Peyer's patch (tissue), 4 donors: ENCODE measurements around the gene NTN5. TPM values are rescaled to one million over a fixed set of nuclear protein-coding genes. Genes with fewer than 3 reads are reported as not detected.
A peak's percentile ranks its signal among the peaks of the same experiment; 100 is the strongest.

ENCODE experiments used
- DNase-seq, 3 donors: peaks; one replicate each; pipeline ENCODE4 v3.0.0-alpha.2; 2017 to 2019
- H3K27ac ChIP-seq, 4 donors: fragments of 200-600 bp; sonication (generic); one replicate each; pipeline ENCODE4 v1.5.1; 2016 to 2019
- H3K27me3 ChIP-seq, 2 donors: fragments of 200-600 bp; sonication (generic); one replicate each; pipeline ENCODE4 v1.5.1; 2019
- H3K36me3 ChIP-seq, 3 donors: fragments of 200-600 bp; sonication (generic); one replicate each; pipeline ENCODE4 v1.5.1; 2016 to 2019
- H3K4me1 ChIP-seq, 4 donors: fragments of 200-600 bp; sonication (generic); one replicate each; pipeline ENCODE4 v1.5.1; 2016 to 2019
- H3K4me3 ChIP-seq, 4 donors: fragments of 200-600 bp; sonication (generic); 1 replicate in 3 of 4; 2 replicates in 1 of 4; pipeline ENCODE4 v1.5.1; 2016 to 2019; ENCODE audit warnings: mild to moderate bottlenecking in 1 of 4
- H3K9me3 ChIP-seq, 4 donors: fragments of 200-600 bp; sonication (generic); one replicate each; pipeline ENCODE4 v1.5.1; 2016 to 2019; ENCODE audit warnings: mild to moderate bottlenecking in 1 of 4
- CTCF ChIP-seq, 6 experiments: fragments of 450-650 bp in 4 of 6; fragments of 200-600 bp in 2 of 6; sonication (generic) in 1 of 6; IDR thresholded peaks; one replicate each; pipeline ENCODE4 v1.5.1; 2017 to 2019; ENCODE audit warnings: antibody characterized with exemption in 6 of 6, mild to moderate bottlenecking in 3 of 6, moderate library complexity in 1 of 6
- POLR2A ChIP-seq, 2 donors: fragments of 450-650 bp; IDR thresholded peaks; one replicate each; pipeline ENCODE4 v1.5.1; 2017; ENCODE audit warnings: antibody characterized with exemption in 2 of 2, mild to moderate bottlenecking in 2 of 2, moderate library complexity in 2 of 2
- total RNA-seq, 4 donors: library from RNA; depleted of rRNA; stranded (reverse); fragments of >200 nt; gene quantifications; one replicate each; pipeline ENCODE4 v1.1.0, GENCODE V29; 2016

The NTN5 gene
- total RNA-seq, 4 donors from 2014 or later, result 6.8 TPM; not detected in 3

GRCh38 chr19:48713864-48714755 lies 41.3 kb upstream of the NTN5 start:
- peaks cover 0 to 40% (median 14%) of the 10 kb centered on the region in 4 donors for H3K4me1 ChIP-seq
- no peaks in the 10 kb centered on the region for H3K36me3 ChIP-seq
- peak overlapping the region; percentile 77 to 93 (median 86) for H3K27ac ChIP-seq
- no peaks in the 10 kb centered on the region for H3K27me3 ChIP-seq
- H3K9me3 ChIP-seq, result no peaks in the 10 kb centered on the region
- peak; percentile 98 to 100 (median 100) for DNase-seq
- TF ChIP-seq CTCF (IDR thresholded peaks at IDR 0.05) (peak in 1 of 6 experiments; percentile 4), POLR2A (IDR thresholded peaks at IDR 0.05) (peak; percentile 79 to 92)
- peak overlapping the region; percentile 62 to 72 (median 67) for H3K4me3 ChIP-seq

- no peaks in the 10 kb centered on the region for H3K27me3 ChIP-seq
- peak overlapping the region; percentile 62 to 72 (median 67) for H3K4me3 ChIP-seq
- no peak for DNase-seq
- H3K9me3 ChIP-seq, result no peaks in the 10 kb centered on the region
- H3K27ac ChIP-seq, result peak overlapping the region; percentile 59 to 87 (median 74)
- peaks cover 0 to 40% (median 14%) of the 10 kb centered on the region in 4 donors for H3K4me1 ChIP-seq
- no peaks in the 10 kb centered on the region for H3K36me3 ChIP-seq
- TF ChIP-seq POLR2A (IDR thresholded peaks at IDR 0.05), result no peak
- TF ChIP-seq CTCF (IDR thresholded peaks at IDR 0.05), result peak in 3 of 6 experiments; percentile 19 to 25 (median 20)
Observed at GRCh38 chr19:48713041-48713863, 40.4 kb upstream of the NTN5 start.

GRCh38 chr19:48711106-48711662 lies 38.4 kb upstream of the NTN5 start:
- no peak for DNase-seq
- Histone ChIP-seq H3K9me3 (no peaks in the 10 kb centered on the region), H3K4me3 (no peak overlapping the region), H3K27ac (no peak overlapping the region), H3K27me3 (no peaks in the 10 kb centered on the region), H3K4me1 (peaks cover 0 to 28% (median 14%) of the 10 kb centered on the region in 4 donors), H3K36me3 (no peaks in the 10 kb centered on the region)
- TF ChIP-seq CTCF (IDR thresholded peaks at IDR 0.05), result no peak
- TF ChIP-seq POLR2A (IDR thresholded peaks at IDR 0.05), result no peak

GRCh38 chr19:48708471-48708870 lies 35.7 kb upstream of the NTN5 start:
- no peak overlapping the region for H3K27ac ChIP-seq
- no peaks in the 10 kb centered on the region for H3K27me3 ChIP-seq
- H3K36me3 ChIP-seq, result peaks cover 0 to 5% (median 0%) of the 10 kb centered on the region in 3 donors
- H3K4me1 ChIP-seq, result peaks cover 0 to 9% (median 4%) of the 10 kb centered on the region in 4 donors
- DNase-seq, result no peak
- H3K9me3 ChIP-seq, result no peaks in the 10 kb centered on the region
- H3K4me3 ChIP-seq, result no peak overlapping the region
- TF ChIP-seq POLR2A (IDR thresholded peaks at IDR 0.05) (no peak), CTCF (IDR thresholded peaks at IDR 0.05) (no peak)

DNA sequence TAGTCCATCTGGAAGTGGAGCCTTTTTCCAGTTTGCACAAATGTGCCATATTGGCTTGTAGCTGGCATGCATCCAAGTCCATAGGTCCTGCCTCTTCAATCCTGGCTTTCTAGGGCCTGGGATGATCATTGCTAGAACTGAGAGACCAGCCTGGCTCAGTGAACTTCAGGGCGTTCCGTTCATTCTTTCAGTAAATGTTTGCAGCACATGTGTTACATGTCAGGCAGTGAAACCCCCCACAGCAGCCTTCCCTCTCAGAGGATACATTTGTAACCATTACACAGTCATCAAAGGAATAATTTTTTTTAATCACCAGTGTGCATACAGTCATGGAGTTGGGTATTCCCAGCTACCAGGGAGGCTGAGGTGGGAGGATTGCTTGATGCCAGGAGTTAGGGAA lies 32.6 kb upstream of the NTN5 start:
- Histone ChIP-seq H3K4me3 (no peak overlapping the region), H3K27ac (no peak overlapping the region), H3K9me3 (no peaks in the 10 kb centered on the region), H3K27me3 (no peaks in the 10 kb centered on the region), H3K36me3 (peaks cover 0 to 21% (median 0%) of the 10 kb centered on the region in 3 donors), H3K4me1 (no peaks in the 10 kb centered on the region)
- DNase-seq, result no peak
- TF ChIP-seq POLR2A (IDR thresholded peaks at IDR 0.05), result no peak
- no peak for TF ChIP-seq CTCF (IDR thresholded peaks at IDR 0.05)
